T47D (cell line): Measurements from ENCODE around the gene EDNRB.
"Not testable (repeated sequence)": the region's sequence is repeated elsewhere in the genome, so short reads cannot be mapped to it uniquely, and the experiment has no call there.

Source experiments
- DNase-seq, 2 experiments: peaks; one replicate each; pipeline versions ENCODE4 v3.0.0 to v3.0.0-alpha.2; 2011 to 2012; ENCODE audit warnings: low read depth in 1 of 2, low spot score in 1 of 2
- JUND ChIP-seq: IDR thresholded peaks from 2 replicates; pipeline ENCODE4 v1.6.1; 2012; ENCODE audit warnings: low read depth
- in situ Hi-C: cut with HindIII; loops from 2 replicates; pipeline ENCODE4 v1.10.0; 2016; ENCODE audit warnings: low sequenced_read_pairs, low pct_unique_long_range_greater_than_20kb

The EDNRB gene

GRCh38 chr13:77859450-77859849 is 59.2 kb downstream of the EDNRB start:
- in situ Hi-C loops, result no loop called here
- DNase-seq, result peak in 1 of 2 experiments; percentile 2
- no peak for TF ChIP-seq JUND

- TF ChIP-seq JUND, result no peak
- DNase-seq, result no peak
- in situ Hi-C loops, result no loop called here
Measured at GRCh38 chr13:77857531-77858209, 61.0 kb downstream of the EDNRB start.

- no peak for DNase-seq
- in situ Hi-C loops, result no loop called here
- no peak for TF ChIP-seq JUND
Measured at GRCh38 chr13:77853703-77854102, 64.9 kb downstream of the EDNRB start.

- DNase-seq, in situ Hi-C loops: not testable (repeated sequence)
Measured at GRCh38 chr13:77848050-77848449, 70.6 kb downstream of the EDNRB start.

- in situ Hi-C loops, result no loop called here
- no peak for TF ChIP-seq JUND
- DNase-seq, result no peak
Measured at GRCh38 chr13:77846173-77846572, 72.5 kb downstream of the EDNRB start.
